NOMO-1 treated with dmso at 0.1 percent for 144 hours (cell line): ENCODE results near the gene CIPC.
A peak's percentile ranks its signal among the peaks of the same experiment; 100 is the strongest.

Experiments used
- DNase-seq: peaks from one replicate; lab custom pipeline; 2025; ENCODE audit not compliant: unreplicated experiment; lab: John Stamatoyannopoulos, UW

Gene CIPC

GRCh38 chr14:77068517-77069200, 29.4 kb upstream of the CIPC start:
- DNase-seq: no peak

- DNase-seq: no peak
These were observed 28.5 kb upstream of the CIPC start for GRCh38 chr14:77069551-77069950.

GRCh38 chr14:77071938-77072388, 26.1 kb upstream of the CIPC start:
- DNase-seq: no peak

- DNase-seq: no peak
These were observed 23.1 kb upstream of the CIPC start for GRCh38 chr14:77074969-77075368.

- DNase-seq: no peak
These were observed 21.9 kb upstream of the CIPC start for GRCh38 chr14:77076113-77076631.

- DNase-seq: no peak
These were observed 21.0 kb upstream of the CIPC start for GRCh38 chr14:77077040-77077439.

- no peak for DNase-seq
These were observed 15.7 kb upstream of the CIPC start for GRCh38 chr14:77082356-77082755.

- no peak for DNase-seq
These were observed 15.0 kb upstream of the CIPC start for GRCh38 chr14:77083082-77083481.

- no peak for DNase-seq
These were observed 13.1 kb upstream of the CIPC start for GRCh38 chr14:77084985-77085384.

- DNase-seq: no peak
These were observed 12.5 kb upstream of the CIPC start for GRCh38 chr14:77085538-77085937.

- no peak for DNase-seq
These were observed 11.9 kb upstream of the CIPC start for GRCh38 chr14:77086017-77086727.

GRCh38 chr14:77086951-77087350, 11.1 kb upstream of the CIPC start:
- no peak for DNase-seq

GRCh38 chr14:77087631-77088030, 10.4 kb upstream of the CIPC start:
- no peak for DNase-seq

GRCh38 chr14:77088219-77088618, 9.8 kb upstream of the CIPC start:
- DNase-seq: no peak

GRCh38 chr14:77088645-77089044, 9.4 kb upstream of the CIPC start:
- no peak for DNase-seq

- no peak for DNase-seq
These were observed 6.5 kb upstream of the CIPC start for GRCh38 chr14:77091518-77091917.

GRCh38 chr14:77092676-77093075, 5.4 kb upstream of the CIPC start:
- no peak for DNase-seq

- DNase-seq: peak; percentile 58
These were observed 3.3 kb upstream of the CIPC start for GRCh38 chr14:77094672-77095284.

GRCh38 chr14:77097006-77097699, 905 bp upstream of the CIPC start:
- DNase-seq: no peak

GRCh38 chr14:77098529-77099353, 683 bp downstream of the CIPC start:
- no peak for DNase-seq
